Body of pancreas (tissue), 4 donors: ENCODE measurements around the gene SH3BP4. TPM values are rescaled to one million over a fixed set of nuclear protein-coding genes. Genes with fewer than 3 reads are reported as not detected.
A peak's percentile ranks its signal among the peaks of the same experiment; 100 is the strongest.
"Not testable (repeated sequence)": the region's sequence is repeated elsewhere in the genome, so short reads cannot be mapped to it uniquely, and the experiment has no call there.

Experiments used
- ATAC-seq: fragments of 150-250 bp; one replicate; pipeline ENCODE4 v1.9.1; 2016
- DNase-seq, 4 donors: peaks; one replicate each; pipeline ENCODE4 v3.0.0-alpha.2; 2019
- H3K27ac ChIP-seq, 4 donors: fragments of 200-600 bp; sonication (generic); 1 replicate in 3 of 4; 2 replicates in 1 of 4; pipeline versions ENCODE4 v1.5.1 to v1.6.1; 2016 to 2019; ENCODE audit warnings: mild to moderate bottlenecking in 1 of 4, mixed read lengths in 1 of 4, moderate library complexity in 1 of 4
- H3K27me3 ChIP-seq, 2 donors: fragments of 200-600 bp; sonication (generic); one replicate each; pipeline ENCODE4 v1.6.0; 2016; ENCODE audit warnings: mild to moderate bottlenecking in 1 of 2
- H3K36me3 ChIP-seq, 2 donors: fragments of 200-600 bp; sonication (generic); replicated peaks in 1 of 2; 2 replicates each; pipeline ENCODE4 v1.5.1; 2016; ENCODE audit warnings: low read depth in 2 of 2; ENCODE audit not compliant: insufficient read depth in 1 of 2
- H3K4me1 ChIP-seq: fragments of 200-600 bp; sonication (generic); one replicate; pipeline ENCODE4 v1.6.0; 2016
- H3K4me3 ChIP-seq, 2 donors: fragments of 200-600 bp; sonication (generic); 1 replicate in 1 of 2; 2 replicates in 1 of 2; pipeline ENCODE4 v1.5.1; 2016 to 2019
- H3K9me3 ChIP-seq, 3 donors: fragments of 200-600 bp; sonication (generic); 1 replicate in 2 of 3; 2 replicates in 1 of 3; pipeline ENCODE4 v1.5.1; 2016
- CTCF ChIP-seq, 7 experiments: fragments of 450-650 bp in 4 of 7; fragments of 200-600 bp in 3 of 7; sonication (generic) in 3 of 7; IDR thresholded peaks; one replicate each; pipeline ENCODE4 v1.5.1; 2016 to 2019; ENCODE audit warnings: antibody characterized with exemption in 7 of 7
- POLR2A ChIP-seq, 3 donors: fragments of 450-650 bp; IDR thresholded peaks; one replicate each; pipeline ENCODE4 v1.6.1; 2016; ENCODE audit warnings: antibody characterized with exemption in 3 of 3, mild to moderate bottlenecking in 2 of 3
- WGBS, 2 donors: methylation state at CpG; one replicate each; pipeline ENCODE4 v1.1.5; 2017; 5-methylcytosine and 5-hydroxymethylcytosine counted together
- intact Hi-C: fragments of 100-400 bp; cut with DNase I; formaldehyde crosslinking; loops from one replicate; pipeline ENCODE4 v1.15.1; 2023
- total RNA-seq, 2 donors: library from RNA; depleted of rRNA; stranded (reverse); fragments of >200 nt; gene quantifications; one replicate each; pipeline ENCODE4 v1.1.0, GENCODE V29; 2016

SH3BP4 gene
- total RNA-seq, 2 donors from 2014 or later: 62.6 to 71.9 TPM

GRCh38 chr2:235011929-235012631 is 60.3 kb downstream of the SH3BP4 start:
- H3K36me3 ChIP-seq: no peaks in the 10 kb centered on the region
- H3K9me3 ChIP-seq: no peaks in the 10 kb centered on the region
- H3K4me1 ChIP-seq: peaks cover 62% of the 10 kb centered on the region
- WGBS, 2 donors: 67 to 77% methylated on average over 7 to 15 of the region's 15 CpGs
- H3K27me3 ChIP-seq: no peaks in the 10 kb centered on the region
- peak overlapping the region; percentile 19 to 92 (median 92) for H3K27ac ChIP-seq
- TF ChIP-seq POLR2A (IDR thresholded peaks at IDR 0.05): no peak
- TF ChIP-seq CTCF (IDR thresholded peaks at IDR 0.05): no peak
- intact Hi-C loops: no loop called here
- H3K4me3 ChIP-seq: no peak overlapping the region
- ATAC-seq (no peak), DNase-seq (peak in 1 of 4 donors; percentile 35)

GRCh38 chr2:235017441-235017840 is 65.6 kb downstream of the SH3BP4 start:
- TF ChIP-seq POLR2A (IDR thresholded peaks at IDR 0.05) (no peak), CTCF (IDR thresholded peaks at IDR 0.05) (no peak)
- Histone ChIP-seq H3K27ac (peak overlapping the region in 1 of 4 donors; percentile 37), H3K4me3 (no peak overlapping the region), H3K9me3 (no peaks in the 10 kb centered on the region), H3K36me3 (no peaks in the 10 kb centered on the region), H3K27me3 (no peaks in the 10 kb centered on the region), H3K4me1 (peaks cover 25% of the 10 kb centered on the region)
- DNase-seq (no peak), ATAC-seq (no peak)
- WGBS, 2 donors: 24 to 27% methylated on average over 4 of the region's 4 CpGs
- intact Hi-C loops: no loop called here

GRCh38 chr2:235018838-235019237 is 67.0 kb downstream of the SH3BP4 start:
- intact Hi-C loops: no loop called here
- DNase-seq (no peak), ATAC-seq (no peak)
- 84 to 88% methylated on average over 6 of the region's 6 CpGs for WGBS, 2 donors
- H3K4me3 ChIP-seq: no peak overlapping the region
- peaks cover 16% of the 10 kb centered on the region for H3K4me1 ChIP-seq
- TF ChIP-seq POLR2A (IDR thresholded peaks at IDR 0.05): no peak
- TF ChIP-seq CTCF (IDR thresholded peaks at IDR 0.05): no peak
- no peaks in the 10 kb centered on the region for H3K27me3 ChIP-seq
- no peak overlapping the region for H3K27ac ChIP-seq
- no peaks in the 10 kb centered on the region for H3K9me3 ChIP-seq
- no peaks in the 10 kb centered on the region for H3K36me3 ChIP-seq

GRCh38 chr2:235020141-235020540 is 68.3 kb downstream of the SH3BP4 start:
- peaks cover 28% of the 10 kb centered on the region for H3K4me1 ChIP-seq
- H3K27me3 ChIP-seq, H3K4me3 ChIP-seq, intact Hi-C loops, DNase-seq, ATAC-seq, H3K36me3 ChIP-seq, H3K27ac ChIP-seq, H3K9me3 ChIP-seq: not testable (repeated sequence)
- WGBS, 2 donors: 85 to 92% methylated on average over 4 of the region's 4 CpGs

- intact Hi-C loops: no loop called here
- TF ChIP-seq CTCF (IDR thresholded peaks at IDR 0.05): no peak
- no peak for TF ChIP-seq POLR2A (IDR thresholded peaks at IDR 0.05)
- 48 to 50% methylated on average over 2 of the region's 2 CpGs for WGBS, 2 donors
- DNase-seq (no peak), ATAC-seq (no peak)
- H3K27ac ChIP-seq: peak overlapping the region in 1 of 4 donors; percentile 21
- no peaks in the 10 kb centered on the region for H3K9me3 ChIP-seq
- H3K36me3 ChIP-seq: no peaks in the 10 kb centered on the region
- H3K27me3 ChIP-seq: no peaks in the 10 kb centered on the region
- H3K4me3 ChIP-seq: no peak overlapping the region
- H3K4me1 ChIP-seq: peaks cover 44% of the 10 kb centered on the region
Observed at GRCh38 chr2:235021752-235022151, 69.9 kb downstream of the SH3BP4 start.
